Neural progenitor cell (in vitro differentiated cells): ENCODE data around the gene ALX3.

ENCODE experiments used
- EZH2phosphoT487 ChIP-seq: fragments of 200-600 bp; sonication (generic); IDR thresholded peaks from 2 replicates; pipeline ENCODE4 v1.6.1; 2017; ENCODE audit warnings: antibody characterized with exemption
- TF ChIP-seq, protein P1 (sequence below): fragments of 200-600 bp; sonication (generic); IDR thresholded peaks from 2 replicates; pipeline ENCODE4 v1.5.1; 2017; ENCODE audit warnings: antibody characterized with exemption, mild to moderate bottlenecking

DNA sequence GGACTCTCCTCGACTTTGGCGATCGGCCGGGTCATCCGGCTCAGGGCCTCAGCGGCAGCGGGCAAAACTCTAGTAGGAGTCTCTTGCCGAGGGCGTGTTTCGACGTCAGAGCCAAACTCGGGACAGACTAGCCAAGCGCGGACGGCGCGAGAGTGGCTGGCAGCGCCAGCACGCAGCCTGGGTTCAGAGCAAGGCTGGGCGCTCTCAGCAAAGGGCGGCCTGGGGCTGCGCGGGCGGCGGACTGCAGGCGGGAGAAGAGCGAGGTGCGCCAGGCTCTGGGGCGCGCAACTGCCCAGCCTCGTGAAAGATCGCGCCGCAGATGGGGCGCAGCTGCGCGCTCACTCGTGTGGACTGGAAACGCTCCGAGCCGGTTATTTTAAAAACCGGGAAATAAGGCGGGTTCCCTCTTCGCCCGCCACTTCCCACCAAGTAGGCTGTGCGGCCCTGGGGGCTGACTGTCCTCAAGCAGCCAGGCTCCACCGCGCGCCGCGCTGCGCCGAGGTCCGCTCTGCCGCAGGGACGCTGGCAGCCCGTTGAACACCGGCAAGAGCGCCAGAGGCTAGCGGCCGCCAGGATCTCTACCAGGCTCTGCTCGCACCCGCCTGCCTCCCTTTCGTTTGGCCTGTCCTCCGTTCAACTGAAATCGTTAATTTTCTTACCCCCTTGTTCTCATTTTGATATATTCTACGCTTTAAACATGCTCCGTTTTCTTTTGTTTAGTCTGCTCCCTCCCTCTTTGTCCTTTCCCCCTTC is 2.4 kb downstream of the ALX3 start:
- TF ChIP-seq, protein P1, sequence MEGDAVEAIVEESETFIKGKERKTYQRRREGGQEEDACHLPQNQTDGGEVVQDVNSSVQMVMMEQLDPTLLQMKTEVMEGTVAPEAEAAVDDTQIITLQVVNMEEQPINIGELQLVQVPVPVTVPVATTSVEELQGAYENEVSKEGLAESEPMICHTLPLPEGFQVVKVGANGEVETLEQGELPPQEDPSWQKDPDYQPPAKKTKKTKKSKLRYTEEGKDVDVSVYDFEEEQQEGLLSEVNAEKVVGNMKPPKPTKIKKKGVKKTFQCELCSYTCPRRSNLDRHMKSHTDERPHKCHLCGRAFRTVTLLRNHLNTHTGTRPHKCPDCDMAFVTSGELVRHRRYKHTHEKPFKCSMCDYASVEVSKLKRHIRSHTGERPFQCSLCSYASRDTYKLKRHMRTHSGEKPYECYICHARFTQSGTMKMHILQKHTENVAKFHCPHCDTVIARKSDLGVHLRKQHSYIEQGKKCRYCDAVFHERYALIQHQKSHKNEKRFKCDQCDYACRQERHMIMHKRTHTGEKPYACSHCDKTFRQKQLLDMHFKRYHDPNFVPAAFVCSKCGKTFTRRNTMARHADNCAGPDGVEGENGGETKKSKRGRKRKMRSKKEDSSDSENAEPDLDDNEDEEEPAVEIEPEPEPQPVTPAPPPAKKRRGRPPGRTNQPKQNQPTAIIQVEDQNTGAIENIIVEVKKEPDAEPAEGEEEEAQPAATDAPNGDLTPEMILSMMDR, result no peak
- peak; percentile 89 for TF ChIP-seq EZH2phosphoT487
